CD4-positive, alpha-beta T cell (primary cell): ENCODE data around the gene ACADSB. TPM values are rescaled to one million over a fixed set of nuclear protein-coding genes. Genes with fewer than 3 reads are reported as not detected.
A peak's percentile ranks its signal among the peaks of the same experiment; 100 is the strongest.

Experiments used
- ATAC-seq: fragments of 200-7000 bp; cut with Tn5 transposase; one replicate; pipeline ENCODE4 v1.10.0; 2022; ENCODE audit warnings: mild to moderate bottlenecking; ENCODE audit not compliant: poor library complexity
- CTCF ChIA-PET: fragments of 350-600 bp; sonication (Branson Sonifier 250); formaldehyde crosslinking; loops from one replicate; lab custom pipeline; 2021; ENCODE audit warnings: antibody characterized with exemption, inconsistent platforms; lab: Charles Lee
- POLR2A ChIA-PET: fragments of 350-600 bp; sonication (Branson Sonifier 250); formaldehyde crosslinking; loops from one replicate; lab custom pipeline; 2021; ENCODE audit warnings: antibody characterized with exemption, inconsistent platforms; lab: Charles Lee
- DNase-seq, 14 experiments: peaks; one replicate each; pipeline ENCODE4 v3.0.0-alpha.2; 2013 to 2020; ENCODE audit warnings: mixed read lengths in 2 of 14
- H3K27ac ChIP-seq, 2 donors: one replicate each; pipeline versions ENCODE4 v1.5.1 to v1.7.0; 2013; ENCODE audit warnings: low read length in 2 of 2, low read depth in 1 of 2, mild to moderate bottlenecking in 1 of 2
- H3K27me3 ChIP-seq, 2 experiments: 1 replicate in 1 of 2; 2 replicates in 1 of 2; pipeline versions ENCODE4 v1.6.1 to v1.7.0; 2013; ENCODE audit warnings: low read length in 2 of 2, control low read depth in 1 of 2, mild to moderate bottlenecking in 1 of 2, moderate library complexity in 1 of 2; ENCODE audit not compliant: insufficient read depth in 2 of 2, control insufficient read depth in 1 of 2
- H3K36me3 ChIP-seq: one replicate; pipeline ENCODE4 v1.6.1; 2013; ENCODE audit warnings: low read length, control low read depth; ENCODE audit not compliant: insufficient read depth
- H3K4me1 ChIP-seq: one replicate; pipeline ENCODE4 v1.6.1; 2013; ENCODE audit warnings: low read length, control low read depth; ENCODE audit not compliant: insufficient read depth
- H3K4me3 ChIP-seq: one replicate; pipeline ENCODE4 v1.5.1; 2013; ENCODE audit warnings: mild to moderate bottlenecking, low read length, moderate library complexity
- H3K9me3 ChIP-seq, 2 experiments: 1 replicate in 1 of 2; 2 replicates in 1 of 2; pipeline versions ENCODE4 v1.6.1 to v1.7.0; 2013; ENCODE audit warnings: low read length in 2 of 2, mild to moderate bottlenecking in 2 of 2, control low read depth in 1 of 2, moderate library complexity in 1 of 2; ENCODE audit not compliant: control insufficient read depth in 1 of 2, insufficient read depth in 1 of 2
- H3K27ac Mint-ChIP-seq: one replicate; pipeline ENCODE4 v1.8.0; 2020; ENCODE audit warnings: mixed read lengths
- H3K27me3 Mint-ChIP-seq: one replicate; pipeline ENCODE4 v1.8.0; 2021; ENCODE audit warnings: mixed read lengths
- H3K36me3 Mint-ChIP-seq: one replicate; pipeline ENCODE4 v1.8.0; 2021; ENCODE audit warnings: low read depth, mixed read lengths
- H3K4me1 Mint-ChIP-seq: one replicate; pipeline ENCODE4 v1.8.0; 2021; ENCODE audit warnings: low read depth, mixed read lengths
- H3K4me3 Mint-ChIP-seq: one replicate; pipeline ENCODE4 v1.8.0; 2020; ENCODE audit warnings: mild to moderate bottlenecking, mixed read lengths
- H3K9me3 Mint-ChIP-seq: one replicate; pipeline ENCODE4 v1.8.0; 2020; ENCODE audit warnings: mixed read lengths
- intact Hi-C, 2 experiments: fragments of 100-400 bp; cut with DNase I in 1 of 2; cut with micrococcal nuclease in 1 of 2; formaldehyde crosslinking; loops; one replicate each; pipeline versions ENCODE4 v1.15.1 to v1.9.0; 2023 to 2025; cut with DNase I, micrococcal nuclease
- total RNA-seq, 174 experiments: library from RNA in 2 of 174; stranded (reverse) in 2 of 174; gene quantifications; one replicate each; pipeline ENCODE4 v1.2.3 and lab custom pipeline; 2021 to 2026
- TF ChIP-seq, protein P1 (sequence below): fragments of 200-600 bp; IDR thresholded peaks from one replicate; pipeline ENCODE4 v1.8.0; 2022; ENCODE audit warnings: antibody characterized with exemption, mild to moderate bottlenecking

Gene ACADSB
- total RNA-seq, 2 experiments from 2014 or later = 16.6 to 17.9 TPM

DNA sequence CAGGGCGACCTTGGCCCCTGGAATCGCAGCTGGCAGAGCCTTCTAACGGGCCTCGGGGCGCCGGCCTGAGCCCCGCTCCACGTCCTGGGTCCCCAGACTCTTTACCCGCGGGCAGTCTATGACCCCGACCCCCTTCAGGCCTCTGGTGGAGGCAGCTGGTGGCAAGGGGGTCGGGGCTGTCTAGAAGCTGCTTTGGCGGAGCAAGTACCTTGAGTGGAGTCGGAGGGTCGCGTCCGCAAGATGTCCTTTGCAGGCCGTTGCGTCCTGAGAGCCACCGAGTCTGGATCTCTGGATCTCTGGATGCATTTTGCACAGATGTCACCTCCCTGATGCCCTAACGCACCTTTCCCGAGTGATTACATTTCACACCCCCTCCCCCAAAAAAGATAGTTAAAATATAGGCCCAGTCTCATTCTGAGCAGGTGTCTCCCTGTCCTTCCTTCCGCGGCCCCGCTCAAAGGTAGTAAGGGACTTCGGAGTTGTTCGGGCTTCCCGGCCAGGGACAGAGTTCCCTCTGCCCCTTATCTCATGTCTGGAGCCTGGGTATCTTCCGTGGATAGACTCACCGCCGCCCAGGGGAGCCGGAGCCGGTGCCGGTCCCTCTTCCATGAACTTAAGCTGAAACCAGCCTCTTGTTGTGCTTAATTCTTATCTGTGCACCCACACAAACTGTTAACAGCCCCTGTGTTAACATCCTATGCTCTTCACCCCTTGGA lies 457 bp downstream of the ACADSB start:
- Histone ChIP-seq H3K9me3 (no peaks in the 10 kb centered on the region), H3K4me1 (peaks cover 22% of the 10 kb centered on the region), H3K27ac (peak overlapping the region; percentile 60 to 99), H3K27me3 (no peaks in the 10 kb centered on the region), H3K4me3 (peak overlapping the region; percentile 91), H3K36me3 (peaks cover 14% of the 10 kb centered on the region)
- Mint-ChIP-seq H3K36me3 (peaks cover 27% of the 10 kb centered on the region), H3K9me3 (no peaks in the 10 kb centered on the region), H3K4me1 (peaks cover 61% of the 10 kb centered on the region), H3K27ac (peak overlapping the region; percentile 95), H3K4me3 (peak overlapping the region; percentile 97), H3K27me3 (no peaks in the 10 kb centered on the region)
- intact Hi-C loops = loop anchor here (2.0 to 10.0 kb wide), 8 partner anchors 54 to 1908 kb away; partner anchors contain the start of genes BUB3 (in 2 of the 2), FAM24B (in 2 of the 2), ATE1 (in 1 of the 2) and C10orf88 (in 1 of the 2)
- ChIA-PET CTCF (interaction anchor here (1.8 to 3.9 kb wide), 2 partner anchors 12 to 28 kb away, joined by 4 to 27 read pairs; partner anchors contain the start of gene PSTK), POLR2A (interaction anchor here (2.1 to 5.9 kb wide), 6 partner anchors 25 to 635 kb away, joined by 7 to 74 read pairs (median 32); partner anchors contain the start of genes BUB3, C10orf88, PLEKHA1 and PSTK)
- no peak for ATAC-seq
- TF ChIP-seq, protein P1, sequence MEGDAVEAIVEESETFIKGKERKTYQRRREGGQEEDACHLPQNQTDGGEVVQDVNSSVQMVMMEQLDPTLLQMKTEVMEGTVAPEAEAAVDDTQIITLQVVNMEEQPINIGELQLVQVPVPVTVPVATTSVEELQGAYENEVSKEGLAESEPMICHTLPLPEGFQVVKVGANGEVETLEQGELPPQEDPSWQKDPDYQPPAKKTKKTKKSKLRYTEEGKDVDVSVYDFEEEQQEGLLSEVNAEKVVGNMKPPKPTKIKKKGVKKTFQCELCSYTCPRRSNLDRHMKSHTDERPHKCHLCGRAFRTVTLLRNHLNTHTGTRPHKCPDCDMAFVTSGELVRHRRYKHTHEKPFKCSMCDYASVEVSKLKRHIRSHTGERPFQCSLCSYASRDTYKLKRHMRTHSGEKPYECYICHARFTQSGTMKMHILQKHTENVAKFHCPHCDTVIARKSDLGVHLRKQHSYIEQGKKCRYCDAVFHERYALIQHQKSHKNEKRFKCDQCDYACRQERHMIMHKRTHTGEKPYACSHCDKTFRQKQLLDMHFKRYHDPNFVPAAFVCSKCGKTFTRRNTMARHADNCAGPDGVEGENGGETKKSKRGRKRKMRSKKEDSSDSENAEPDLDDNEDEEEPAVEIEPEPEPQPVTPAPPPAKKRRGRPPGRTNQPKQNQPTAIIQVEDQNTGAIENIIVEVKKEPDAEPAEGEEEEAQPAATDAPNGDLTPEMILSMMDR = no peak
- DNase-seq = peak in 6 of 14 experiments; percentile 3 to 37 (median 15)

DNA sequence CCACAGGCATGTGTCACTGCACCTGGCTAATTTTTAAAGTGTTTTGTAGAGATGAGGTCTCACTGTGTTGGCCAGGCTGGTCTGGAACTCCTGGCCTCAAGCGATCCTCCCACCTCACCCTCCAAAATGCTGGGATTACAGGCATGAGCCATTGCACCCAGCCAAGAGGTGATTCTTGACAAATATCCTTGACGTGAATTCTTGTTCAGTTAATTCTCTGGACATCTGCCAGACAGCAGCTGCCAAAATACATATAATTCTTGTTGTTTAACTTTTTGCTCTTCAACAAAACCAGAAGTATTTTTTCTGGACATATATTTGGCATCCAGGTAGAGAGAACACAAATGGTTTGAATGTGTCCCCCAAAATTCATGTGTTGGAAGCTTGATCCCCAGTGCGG lies 3.2 kb downstream of the ACADSB start:
- Histone ChIP-seq H3K4me3 (no peak overlapping the region), H3K36me3 (peaks cover 6% of the 10 kb centered on the region), H3K27ac (no peak overlapping the region), H3K27me3 (no peaks in the 10 kb centered on the region), H3K4me1 (peaks cover 19% of the 10 kb centered on the region), H3K9me3 (no peaks in the 10 kb centered on the region)
- intact Hi-C loops = loop anchor here in 1 of 2 experiments (2.0 to 10.0 kb wide), 3 partner anchors 55 to 1403 kb away; partner anchors contain the start of genes NSMCE4A and OAT
- Mint-ChIP-seq H3K4me1 (peaks cover 39% of the 10 kb centered on the region), H3K36me3 (peaks cover 15% of the 10 kb centered on the region), H3K9me3 (no peaks in the 10 kb centered on the region), H3K27ac (no peak overlapping the region), H3K27me3 (no peaks in the 10 kb centered on the region), H3K4me3 (no peak overlapping the region)
- ATAC-seq = no peak
- CTCF ChIA-PET = no interaction called here
- DNase-seq = no peak
- POLR2A ChIA-PET = interaction anchor here (1.6 kb wide), 1 partner anchor 32 kb away, joined by 3 read pairs; the partner anchor contains the start of gene PSTK
- TF ChIP-seq, protein P1 = no peak

DNA sequence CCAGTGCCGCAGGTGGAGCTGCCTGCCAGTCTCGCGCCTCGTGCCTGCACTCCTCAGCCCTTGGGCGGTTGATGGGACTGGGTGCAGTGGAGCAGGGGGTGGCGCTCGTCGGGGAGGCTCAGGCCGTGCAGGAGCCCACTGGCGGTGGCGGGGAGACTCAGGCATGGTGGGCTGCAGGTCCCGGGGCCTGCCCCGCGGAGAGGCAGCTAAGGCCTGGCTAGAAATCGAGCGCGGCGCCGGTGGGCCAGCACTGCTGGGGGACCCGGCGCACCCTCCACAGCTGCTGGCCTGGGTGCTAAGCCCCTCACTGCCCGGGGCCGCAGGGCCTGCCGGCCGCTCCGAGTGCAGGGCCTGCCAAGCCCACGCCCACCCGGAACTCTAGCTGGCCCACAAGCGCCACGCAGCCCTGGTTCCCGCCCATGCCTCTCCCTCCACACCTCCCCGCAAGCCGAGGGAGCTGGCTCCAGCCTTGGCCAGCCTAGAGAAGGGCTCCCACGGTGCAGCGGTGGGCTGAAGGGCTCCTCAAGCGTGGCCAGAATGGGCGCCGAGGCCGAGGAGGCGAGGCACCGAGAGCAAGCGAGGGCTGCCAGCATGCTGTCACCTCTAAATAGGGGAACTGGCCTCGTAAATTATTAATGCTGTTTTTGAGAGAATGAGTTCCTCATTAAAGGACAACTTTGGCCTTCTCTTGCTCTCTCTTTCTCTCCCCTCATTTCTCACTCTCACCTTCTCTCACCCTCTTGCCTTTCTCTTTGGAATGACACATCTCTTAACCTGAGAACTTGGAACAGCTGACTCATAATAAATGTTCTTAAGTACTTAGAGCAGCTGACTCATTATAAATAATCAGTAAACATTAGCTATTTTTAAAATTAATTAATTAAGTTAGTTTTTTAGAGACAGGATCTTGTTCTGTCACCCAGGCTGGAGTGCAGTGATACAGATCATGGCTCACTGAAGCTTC lies 4.9 kb downstream of the ACADSB start:
- no peak overlapping the region for H3K4me3 ChIP-seq
- H3K4me3 Mint-ChIP-seq = no peak overlapping the region
- intact Hi-C loops = loop anchor here in 1 of 2 experiments (10.0 kb wide), 2 partner anchors 1039 to 1401 kb away; partner anchors contain the start of genes NSMCE4A and OAT
- TF ChIP-seq, protein P1 = no peak
- no peak overlapping the region for H3K27ac Mint-ChIP-seq
- no peak overlapping the region for H3K27ac ChIP-seq
- H3K27me3 Mint-ChIP-seq = no peaks in the 10 kb centered on the region
- peaks cover 5% of the 10 kb centered on the region for H3K36me3 Mint-ChIP-seq
- ATAC-seq = no peak
- ChIA-PET CTCF (interaction anchor here (1.2 kb wide), 1 partner anchor 34 kb away, joined by 3 read pairs; the partner anchor contains the start of gene PSTK), POLR2A (interaction anchor here (1.6 kb wide), 1 partner anchor 33 kb away, joined by 3 read pairs; the partner anchor contains the start of gene PSTK)
- DNase-seq = no peak
- no peaks in the 10 kb centered on the region for H3K9me3 Mint-ChIP-seq
- H3K27me3 ChIP-seq = no peaks in the 10 kb centered on the region
- peaks cover 25% of the 10 kb centered on the region for H3K4me1 Mint-ChIP-seq
- peaks cover 15% of the 10 kb centered on the region for H3K4me1 ChIP-seq
- peaks cover 6% of the 10 kb centered on the region for H3K36me3 ChIP-seq
- H3K9me3 ChIP-seq = no peaks in the 10 kb centered on the region
